HS-5 (cell line): ENCODE measurements around the gene CDH3.

Experiments
- DNase-seq: peaks from one replicate; pipeline ENCODE4 v3.0.0-alpha.2; 2012; ENCODE audit warnings: low read depth

Gene CDH3

DNA sequence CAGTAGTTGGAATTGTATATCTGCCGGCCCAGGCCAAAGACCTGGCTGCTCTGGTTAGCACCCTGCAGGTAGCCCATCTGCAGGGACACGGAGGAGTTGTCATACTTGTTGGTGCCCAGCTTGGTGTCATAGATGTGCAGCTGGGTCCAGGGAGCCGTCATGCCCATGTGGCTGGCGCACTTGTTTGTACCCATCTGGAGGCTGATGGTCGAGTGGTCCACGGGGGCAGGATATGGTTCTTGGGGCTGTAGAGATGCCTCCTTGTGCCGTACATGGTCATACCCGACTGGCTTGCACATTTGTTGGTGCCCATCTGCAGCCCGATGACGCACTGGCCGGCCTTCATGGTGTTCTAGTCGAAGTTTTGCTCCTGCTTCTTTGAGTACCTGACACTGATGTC is 6.0 kb downstream of the CDH3 start:
- no peak for DNase-seq

DNA sequence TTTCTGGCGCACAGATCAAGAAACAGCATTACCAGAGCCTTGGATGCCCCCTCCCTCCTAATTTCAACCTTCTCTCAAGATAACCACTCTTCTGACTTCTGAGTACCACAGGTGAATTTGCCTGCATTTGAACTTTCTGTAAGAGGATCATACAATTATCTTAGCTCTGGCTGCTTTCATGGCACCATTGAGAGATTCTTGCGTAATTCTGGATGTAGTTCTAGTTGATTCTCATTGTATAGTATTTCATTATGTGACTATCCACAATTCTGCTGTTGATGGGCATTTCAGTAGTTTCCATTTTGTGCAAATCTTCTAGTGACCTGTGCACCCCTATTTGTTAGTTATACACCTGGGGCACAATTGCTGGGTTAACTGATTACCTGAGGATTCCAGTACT is 7.5 kb downstream of the CDH3 start:
- DNase-seq, result no peak

DNA sequence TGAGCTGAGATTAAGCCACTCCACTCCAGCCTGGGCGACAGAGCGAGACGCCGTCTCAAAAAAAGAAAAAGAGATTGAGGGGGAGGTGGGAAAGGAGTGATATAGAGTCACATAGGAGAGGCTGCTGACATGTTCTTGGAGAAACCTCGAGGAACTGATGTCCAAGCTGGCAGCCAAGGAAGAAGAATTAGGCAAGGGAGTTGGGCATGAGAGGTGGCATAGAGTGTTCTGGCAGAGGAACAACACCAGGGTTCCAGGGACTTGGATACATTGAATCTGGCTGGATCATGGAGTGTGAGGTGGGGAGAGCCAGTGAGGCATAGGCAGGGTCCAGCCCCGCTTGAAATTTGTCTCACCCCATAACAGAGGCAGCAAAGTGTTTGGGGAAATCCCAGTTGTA is 10.7 kb downstream of the CDH3 start:
- no peak for DNase-seq

DNA sequence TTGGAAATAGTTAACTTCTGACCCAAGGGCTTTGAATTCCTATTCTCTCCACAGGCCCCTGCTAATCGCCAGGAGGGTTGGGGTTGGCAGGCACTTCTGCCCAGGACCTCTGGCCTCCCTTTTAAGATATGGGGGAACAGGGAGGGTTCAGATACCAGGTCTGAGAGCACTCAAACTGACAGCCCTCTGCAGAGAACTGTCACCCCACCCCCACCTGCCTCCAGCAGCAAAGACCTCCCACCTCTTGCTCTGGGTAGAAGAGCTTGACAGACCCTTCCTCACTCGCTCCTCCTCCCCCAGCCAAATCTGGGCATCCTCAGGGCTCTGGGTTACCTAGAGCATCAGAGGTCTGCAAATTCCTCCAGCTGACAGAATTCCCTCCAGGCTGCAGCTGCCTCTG is 11.6 kb downstream of the CDH3 start:
- no peak for DNase-seq

DNA sequence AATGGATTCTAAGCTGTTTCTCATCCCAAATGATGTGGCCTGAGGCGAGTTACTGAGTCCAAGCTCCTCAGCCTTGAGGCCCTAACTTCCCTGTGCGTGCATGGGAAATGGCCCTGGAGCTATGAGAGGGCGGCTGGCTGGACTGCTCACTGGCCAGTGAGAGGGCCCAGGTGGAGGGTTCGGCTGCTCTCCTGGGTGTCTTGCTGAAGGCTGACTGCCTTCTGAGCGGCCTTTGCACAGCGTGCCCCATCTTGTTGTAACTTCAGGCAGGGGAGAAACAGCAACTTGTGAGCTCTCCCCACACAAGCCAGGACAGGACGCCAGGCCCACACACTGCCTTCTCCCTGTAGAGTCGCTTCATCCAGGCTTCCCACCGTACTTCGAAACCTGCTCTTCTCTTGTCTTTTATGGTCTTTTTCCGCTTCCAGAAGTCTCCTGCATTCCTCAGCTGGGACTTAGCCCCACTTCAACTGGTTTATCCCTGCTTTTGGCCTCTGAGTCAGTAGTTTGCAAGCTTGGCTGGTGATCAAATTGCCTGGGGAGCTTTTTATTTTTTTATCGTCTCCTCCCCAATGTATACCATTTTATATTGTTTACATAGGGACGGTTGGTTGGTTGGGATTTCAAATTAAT is 13.3 kb downstream of the CDH3 start:
- peak; percentile 85 for DNase-seq

DNA sequence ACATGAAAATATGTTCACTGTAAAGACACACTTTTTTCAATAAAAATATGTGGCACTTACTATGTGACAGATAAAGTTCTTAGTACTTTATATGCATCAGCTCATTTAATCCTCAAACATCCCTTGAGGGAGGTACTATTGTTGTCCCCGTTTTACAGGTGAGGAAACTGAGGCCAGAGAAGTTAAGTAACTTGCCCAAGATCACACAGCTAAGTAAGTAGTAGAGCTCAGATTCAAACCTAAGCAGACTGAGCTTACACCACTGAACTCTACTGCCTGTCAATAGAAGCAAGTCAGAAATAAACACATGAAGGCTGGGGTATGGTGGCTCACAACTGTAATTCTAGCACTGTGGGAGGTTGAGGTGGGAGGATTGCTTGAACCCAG is 13.9 kb downstream of the CDH3 start:
- DNase-seq, result no peak

DNA sequence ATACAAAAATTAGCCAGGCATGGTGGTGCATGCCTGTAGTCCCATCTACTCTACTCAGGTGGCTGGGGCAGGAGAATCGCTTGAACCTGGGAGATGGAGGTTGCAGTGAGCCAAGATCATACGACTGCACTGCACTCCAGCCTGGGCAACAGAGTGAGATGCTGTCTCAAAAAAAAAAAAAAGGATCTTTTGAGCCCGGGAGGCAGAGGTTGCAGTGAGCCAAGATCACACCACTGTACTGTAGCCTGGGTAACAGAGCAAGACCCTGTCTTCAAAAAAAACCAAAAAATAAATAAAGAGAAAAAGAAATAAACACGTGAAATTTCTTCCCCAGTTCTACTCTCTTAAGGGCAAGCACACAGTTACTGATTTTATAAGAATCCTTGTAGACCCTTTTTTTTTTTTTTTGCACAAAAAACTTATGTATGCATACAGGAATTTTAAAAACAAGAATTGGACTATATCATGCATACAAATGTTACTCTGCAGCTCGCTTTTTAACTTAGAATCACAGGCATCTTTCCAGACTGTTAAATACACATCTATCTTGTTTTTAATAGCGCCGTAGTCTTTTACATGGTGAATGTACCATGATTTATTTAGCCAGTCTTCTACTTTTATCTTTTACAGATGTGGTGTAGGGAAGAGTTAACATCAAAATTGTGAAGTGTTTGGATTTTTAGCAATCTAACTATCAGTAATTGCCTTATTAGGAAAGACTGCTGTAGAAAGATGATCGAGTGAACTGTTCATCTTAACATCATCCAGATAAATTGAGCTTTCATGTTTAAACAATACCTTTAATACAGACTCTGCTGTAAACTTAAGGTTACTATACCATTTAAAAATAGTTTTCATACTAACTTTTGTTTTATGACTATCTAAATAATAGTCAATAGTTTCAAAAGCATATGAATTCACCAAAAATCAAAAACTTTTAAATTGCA is 14.6 kb downstream of the CDH3 start:
- DNase-seq, result no peak

DNA sequence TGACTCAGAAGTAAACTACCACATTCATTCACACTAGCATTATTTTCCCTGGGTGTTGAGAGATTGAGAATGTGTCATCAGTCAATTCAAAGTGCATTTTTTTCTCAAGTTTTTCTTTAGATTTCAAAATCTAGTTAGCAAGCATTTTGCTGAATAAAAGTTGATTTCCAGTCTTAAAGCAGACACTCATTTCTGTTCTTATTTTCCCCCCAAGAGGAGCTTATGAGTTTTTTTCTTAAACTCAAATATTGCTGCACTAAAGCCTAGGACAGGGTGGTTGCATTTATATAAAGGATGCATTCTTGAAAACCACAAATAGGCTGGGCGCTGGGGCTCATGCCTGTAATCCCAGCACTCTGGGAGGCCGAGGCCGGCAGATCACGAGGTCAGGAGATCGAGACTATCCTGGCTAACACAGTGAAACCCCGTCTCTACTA is 15.3 kb downstream of the CDH3 start:
- DNase-seq, result peak; percentile 45

DNA sequence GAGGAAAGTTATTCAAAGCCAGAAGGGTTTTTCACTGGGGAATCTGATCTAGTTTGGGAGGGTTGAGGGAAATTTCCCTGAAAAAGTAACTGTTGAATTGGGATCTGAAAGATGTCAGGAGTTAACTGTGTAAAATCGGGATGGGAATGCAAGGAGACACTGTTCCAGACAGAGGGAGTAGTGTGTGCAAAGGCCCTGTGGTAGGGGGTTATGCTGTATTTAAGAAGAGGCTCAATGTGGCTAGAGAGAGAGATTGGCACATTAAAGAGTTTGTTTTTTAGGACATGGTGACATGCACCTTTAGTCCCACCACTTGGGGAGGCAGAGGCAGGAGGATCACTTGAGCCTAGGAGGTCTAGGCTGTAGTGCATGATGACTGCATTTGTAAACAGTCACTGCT is 16.9 kb downstream of the CDH3 start:
- no peak for DNase-seq

DNA sequence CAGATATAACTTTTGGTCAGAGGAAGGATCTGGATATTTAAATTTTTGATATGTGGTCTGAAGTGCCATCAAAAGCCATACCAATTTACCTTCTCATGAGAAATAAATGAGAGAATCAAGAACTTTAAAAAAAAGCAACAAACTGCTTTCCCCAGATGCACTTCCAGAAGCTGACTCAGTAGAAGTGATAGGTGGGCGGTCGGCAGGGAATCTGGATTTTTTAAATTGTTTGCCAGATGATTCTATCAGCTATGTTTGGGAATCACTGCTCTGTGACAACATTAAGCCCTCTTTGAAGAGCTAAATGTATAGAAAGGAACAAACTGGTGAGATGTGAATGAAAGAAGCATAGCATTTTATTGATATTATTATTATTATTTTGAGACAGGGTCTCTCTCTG is 19.2 kb downstream of the CDH3 start:
- no peak for DNase-seq

DNA sequence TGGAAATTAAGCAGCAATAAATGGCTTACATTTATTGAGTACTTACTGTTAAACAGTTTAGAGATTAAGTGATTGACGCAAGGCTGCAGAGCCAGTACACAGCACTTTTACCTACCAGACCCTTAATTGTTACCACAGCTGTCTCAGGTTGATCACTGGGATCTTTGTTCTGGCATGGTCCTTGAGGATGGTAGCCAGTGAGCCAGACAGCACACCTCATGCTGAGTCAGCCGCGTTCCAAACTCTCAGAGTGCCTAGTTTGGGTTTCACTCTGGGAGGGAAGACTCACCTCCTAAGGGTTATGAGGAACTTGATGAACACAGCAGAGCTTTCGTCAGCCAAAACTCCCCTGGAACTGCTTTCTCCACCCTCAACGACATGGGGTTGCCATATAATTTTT is 20.4 kb downstream of the CDH3 start:
- no peak for DNase-seq

DNA sequence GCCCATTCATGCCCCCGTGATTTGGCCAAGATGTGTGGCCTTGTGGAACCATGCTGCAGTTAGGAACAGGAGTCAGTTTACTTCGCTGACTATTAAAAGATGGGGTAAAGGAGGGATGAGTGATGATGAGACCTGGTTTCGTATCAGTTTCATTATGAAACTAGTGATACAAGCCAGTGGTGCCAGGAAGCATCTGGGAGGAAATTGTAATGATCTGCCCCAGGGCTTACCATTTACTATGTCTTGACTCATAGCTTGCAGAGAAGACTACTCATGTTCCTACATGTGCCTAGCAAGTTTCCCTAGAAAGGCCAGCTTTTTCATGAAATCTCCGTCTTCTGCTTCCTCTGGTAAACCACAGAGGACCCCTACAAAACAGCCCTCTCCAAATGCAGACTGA is 23.2 kb downstream of the CDH3 start:
- peak; percentile 42 for DNase-seq

DNA sequence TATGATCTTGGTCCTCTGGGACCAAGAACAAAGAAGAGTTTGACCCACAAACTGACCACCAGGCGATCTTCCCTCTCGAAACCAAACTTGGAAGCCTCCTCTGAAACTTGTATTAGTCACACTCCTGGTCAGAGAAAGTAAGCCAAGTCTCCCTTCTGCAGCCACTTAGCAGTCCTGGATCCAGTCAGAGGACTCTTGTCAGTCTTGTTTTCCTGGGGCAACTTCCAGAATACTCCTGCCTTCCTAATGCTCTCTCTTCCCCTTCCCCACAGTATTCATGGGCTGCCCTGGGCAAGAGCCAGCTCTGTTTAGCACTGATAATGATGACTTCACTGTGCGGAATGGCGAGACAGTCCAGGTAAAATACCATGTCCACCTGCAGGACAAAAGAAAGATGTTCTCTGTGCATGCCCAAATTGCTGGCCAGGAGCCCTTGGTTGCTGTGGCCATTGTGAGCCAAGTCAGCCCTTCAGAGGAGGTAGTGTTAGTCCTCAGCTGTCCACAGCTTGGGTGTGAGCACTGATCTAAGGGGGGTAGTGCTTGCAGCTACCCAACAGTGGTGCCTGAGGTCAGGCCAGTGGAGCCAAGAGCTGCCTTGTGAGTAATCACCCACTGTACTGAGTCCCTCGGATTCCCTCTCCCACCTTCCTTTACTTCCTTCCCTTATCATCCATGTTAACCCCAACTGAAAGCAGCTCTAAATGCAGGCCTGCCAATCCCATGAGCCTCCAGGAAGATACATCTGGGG is 31.2 kb downstream of the CDH3 start:
- no peak for DNase-seq

DNA sequence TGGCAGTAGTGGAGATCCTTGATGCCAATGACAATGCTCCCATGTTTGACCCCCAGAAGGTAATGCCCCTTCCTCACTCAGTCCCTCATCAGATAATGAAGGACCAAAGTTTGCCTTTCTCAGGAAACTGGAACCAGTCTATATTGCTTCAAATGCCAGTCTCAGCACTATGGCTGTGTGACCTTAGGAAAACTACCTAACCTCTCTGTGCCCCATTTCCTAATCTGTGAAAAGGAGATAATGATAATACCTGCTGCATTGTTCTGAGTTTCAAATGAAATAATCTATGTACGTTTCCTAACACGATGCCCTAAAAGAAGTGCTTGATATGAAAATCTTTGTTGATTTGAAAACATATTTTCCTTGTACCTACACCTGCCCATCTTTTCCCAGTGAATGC is 35.9 kb downstream of the CDH3 start:
- DNase-seq, result no peak

DNA sequence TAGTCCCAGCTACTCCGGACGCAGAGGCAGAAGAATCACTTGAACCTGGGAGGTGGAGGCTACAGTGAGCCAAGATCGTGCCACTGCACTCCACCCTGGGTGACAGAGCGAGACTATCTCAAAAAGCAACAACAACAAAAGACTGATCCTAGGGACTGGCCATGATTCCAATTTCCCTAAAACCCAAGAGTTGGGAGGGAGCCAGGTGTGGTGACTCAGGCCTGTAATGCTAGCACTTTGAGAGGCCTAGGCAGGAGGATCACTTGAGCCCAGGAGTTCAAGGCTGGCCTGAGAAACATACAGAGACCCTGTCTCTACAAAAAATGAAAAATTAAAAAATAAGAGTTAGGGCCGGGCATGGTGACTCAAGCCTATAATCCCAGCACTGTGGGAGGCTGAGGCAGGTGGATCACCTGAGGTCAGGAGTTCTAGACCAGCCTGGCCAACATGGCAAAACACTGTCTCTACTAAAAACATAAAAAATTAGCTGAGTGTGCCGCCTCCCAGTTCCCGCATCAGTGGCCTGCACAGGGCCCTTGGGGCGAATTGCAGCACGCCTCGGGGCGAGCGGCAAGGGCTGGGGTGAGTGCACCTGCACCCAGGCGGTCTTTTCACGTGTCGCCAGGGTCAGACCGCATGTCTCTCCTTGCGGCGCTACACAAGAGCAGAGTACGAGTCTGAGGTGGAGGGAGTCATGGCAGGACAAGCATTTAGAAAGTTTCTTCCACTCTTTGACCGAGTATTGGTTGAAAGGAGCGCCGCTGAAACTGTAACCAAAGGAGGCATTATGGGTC is 40.8 kb downstream of the CDH3 start:
- no peak for DNase-seq

DNA sequence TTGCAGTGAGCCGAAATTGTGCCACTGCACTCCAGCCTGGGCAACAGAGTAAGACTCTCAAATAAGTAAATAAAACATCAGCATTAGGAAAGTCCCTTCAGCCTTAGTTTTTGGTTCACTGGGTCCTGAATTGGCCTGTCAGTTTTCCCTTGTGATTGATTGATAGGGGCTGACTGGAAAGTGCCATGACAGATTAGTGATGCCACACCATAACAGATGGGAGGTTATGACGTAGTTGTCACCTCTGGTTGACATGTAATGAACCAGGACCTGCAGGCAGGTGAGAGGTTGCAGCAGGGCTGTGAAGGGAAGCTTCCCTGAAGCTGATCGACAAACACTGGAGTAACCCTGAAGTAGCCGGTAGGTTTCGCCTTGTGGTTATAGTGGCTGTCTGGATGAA is 41.8 kb downstream of the CDH3 start:
- no peak for DNase-seq

DNA sequence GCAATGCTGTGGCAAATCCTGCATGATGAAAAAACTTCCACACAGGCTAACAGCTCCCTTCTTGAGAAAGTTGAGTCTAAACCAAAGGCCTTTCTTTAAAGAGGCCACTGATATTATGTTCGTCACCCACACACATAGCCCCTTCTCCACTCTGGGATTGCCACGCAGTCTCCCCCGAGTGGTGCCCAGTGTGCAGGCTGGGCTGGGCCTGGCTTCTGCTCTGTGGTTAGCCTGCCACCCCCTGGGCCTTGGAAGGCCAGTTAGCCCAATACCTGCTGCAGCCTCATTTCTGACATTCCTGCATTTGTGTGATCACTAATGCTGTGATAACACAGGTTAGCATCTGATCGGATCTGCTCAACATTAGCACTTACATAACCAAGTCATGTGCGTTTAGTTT is 44.8 kb downstream of the CDH3 start:
- no peak for DNase-seq

DNA sequence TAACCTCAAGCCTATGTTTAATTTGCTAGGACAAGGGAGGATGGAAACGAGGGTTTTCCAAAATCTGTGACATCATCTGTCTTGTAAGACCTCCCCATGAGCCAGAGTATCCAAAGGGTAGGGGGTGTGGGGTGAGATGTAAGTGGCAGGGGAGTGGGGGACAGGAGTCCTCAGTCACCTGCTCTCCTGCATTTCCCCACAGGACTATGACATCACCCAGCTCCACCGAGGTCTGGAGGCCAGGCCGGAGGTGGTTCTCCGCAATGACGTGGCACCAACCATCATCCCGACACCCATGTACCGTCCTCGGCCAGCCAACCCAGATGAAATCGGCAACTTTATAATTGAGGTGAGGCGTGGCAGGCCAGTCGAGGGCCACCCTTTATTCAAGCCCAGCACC is 50.5 kb downstream of the CDH3 start:
- DNase-seq, result no peak

DNA sequence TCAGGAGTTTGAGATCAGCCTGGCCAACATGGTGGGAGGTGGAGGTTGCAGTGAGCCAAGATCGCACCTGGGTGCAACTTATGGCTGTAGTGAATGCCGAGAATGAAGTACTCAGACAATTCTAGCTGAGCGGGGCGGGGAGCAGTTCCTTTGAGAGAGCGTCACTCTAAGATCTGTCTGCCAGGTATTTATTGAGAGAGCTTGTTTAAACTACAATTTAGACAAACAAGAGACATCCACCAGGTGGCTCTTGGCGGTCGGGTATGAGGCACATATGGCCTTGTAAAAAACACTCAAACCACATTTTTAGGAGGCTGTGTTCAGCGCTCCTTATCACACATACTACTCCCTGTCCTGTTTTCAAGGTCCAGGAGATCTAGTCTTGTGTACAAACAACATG is 51.4 kb downstream of the CDH3 start:
- DNase-seq, result no peak

DNA sequence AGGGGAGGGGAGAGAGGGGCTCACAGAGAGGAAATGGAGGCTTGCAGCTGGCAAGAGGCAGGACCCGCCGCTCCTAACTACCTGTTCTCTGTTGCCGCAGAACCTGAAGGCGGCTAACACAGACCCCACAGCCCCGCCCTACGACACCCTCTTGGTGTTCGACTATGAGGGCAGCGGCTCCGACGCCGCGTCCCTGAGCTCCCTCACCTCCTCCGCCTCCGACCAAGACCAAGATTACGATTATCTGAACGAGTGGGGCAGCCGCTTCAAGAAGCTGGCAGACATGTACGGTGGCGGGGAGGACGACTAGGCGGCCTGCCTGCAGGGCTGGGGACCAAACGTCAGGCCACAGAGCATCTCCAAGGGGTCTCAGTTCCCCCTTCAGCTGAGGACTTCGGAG is 53.0 kb downstream of the CDH3 start:
- no peak for DNase-seq

DNA sequence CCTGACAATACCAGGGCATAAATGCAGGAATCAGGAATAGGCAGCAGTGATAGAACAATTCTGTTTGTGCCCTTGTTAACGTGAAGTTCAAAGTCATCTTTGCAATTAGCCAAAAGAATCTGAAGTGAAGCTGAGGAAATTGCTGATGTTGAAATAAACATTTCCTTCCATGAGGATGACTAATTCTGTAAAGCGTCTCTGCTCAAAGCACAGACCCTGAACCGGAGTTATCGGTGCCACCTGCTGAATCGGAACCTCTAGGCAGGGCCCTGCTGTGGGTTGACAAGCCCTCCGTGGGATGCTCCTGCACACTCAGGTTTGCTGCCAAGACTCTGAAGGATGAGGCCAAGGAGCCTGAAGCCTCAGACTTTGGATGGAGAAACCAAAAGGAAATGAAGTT is 55.0 kb downstream of the CDH3 start:
- DNase-seq, result peak; percentile 16

DNA sequence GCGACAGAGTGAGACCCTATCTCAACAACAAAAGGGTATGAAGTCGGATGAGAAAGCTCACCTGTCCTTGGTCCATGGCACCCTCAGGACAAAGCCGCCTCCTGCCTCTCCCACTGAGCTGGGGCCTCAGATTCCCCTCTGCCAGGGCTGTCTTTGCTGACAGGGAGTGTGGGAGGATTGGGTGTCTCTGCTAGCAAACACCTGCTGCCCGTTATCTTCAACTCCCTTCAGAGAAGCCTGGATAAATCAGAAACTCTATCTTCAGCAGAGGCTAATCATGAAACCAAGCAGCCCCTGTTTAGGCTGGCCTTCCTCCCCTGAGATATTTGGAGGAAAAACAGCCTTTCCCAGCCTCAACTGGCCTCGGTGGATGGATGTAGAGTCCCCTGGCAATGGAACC is 55.7 kb downstream of the CDH3 start:
- DNase-seq, result no peak
